Measurements from ENCODE around the gene S100A6. TPM values are rescaled to one million over a fixed set of nuclear protein-coding genes. Genes with fewer than 3 reads are reported as not detected.

Gene S100A6
- polyA plus RNA-seq, 1 donor from 2014 or later = not detected

DNA sequence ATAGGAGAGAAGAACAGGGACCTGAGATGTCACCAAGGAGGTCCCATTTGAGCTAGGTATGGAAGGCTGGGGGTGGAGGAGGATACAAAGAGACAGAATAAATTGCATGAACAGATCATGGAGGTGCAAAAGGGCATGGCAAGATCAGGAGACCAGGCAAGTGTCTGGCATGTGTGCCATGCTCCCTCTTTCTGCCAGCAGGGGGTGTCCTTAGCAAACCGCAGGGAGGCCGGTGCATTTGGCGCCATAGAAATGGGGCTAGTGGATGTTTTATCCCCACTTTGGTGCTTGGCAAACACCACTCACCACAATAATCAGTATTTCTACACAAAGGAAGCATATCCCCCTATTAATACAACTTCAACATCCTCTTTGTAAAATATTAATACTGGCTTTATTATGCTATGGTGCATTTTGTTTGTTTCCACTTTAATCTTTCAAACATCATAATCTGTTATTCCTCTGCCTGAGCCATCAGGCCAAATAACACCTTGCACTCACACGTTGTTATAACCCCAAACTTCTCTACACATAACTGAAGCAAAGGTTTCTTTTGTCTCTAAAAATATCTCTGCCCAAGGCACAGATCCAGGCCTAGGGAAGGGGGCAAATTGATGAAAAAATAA is 25.9 kb downstream of the S100A6 start:
- no peaks in the 10 kb centered on the region for H3K27me3 ChIP-seq (ENCODE audit: insufficient read depth, low read depth, low read length)
- no peaks in the 10 kb centered on the region for H3K9me3 ChIP-seq (ENCODE audit: low read length)
- no peaks in the 10 kb centered on the region for H3K36me3 ChIP-seq (ENCODE audit: insufficient read depth, low read length)
- no peaks in the 10 kb centered on the region for H4K20me1 ChIP-seq (ENCODE audit: insufficient read depth)
- no peak overlapping the region for H2AFZ ChIP-seq (ENCODE audit: low read depth, low read length)
- H3K9ac ChIP-seq (ENCODE audit: low read length) = no peak overlapping the region
- no peaks in the 10 kb centered on the region for H3K9me2 ChIP-seq (ENCODE audit: insufficient read depth, low read length)
- no peak overlapping the region for H3K4me2 ChIP-seq (ENCODE audit: low read length)
- no peak for TF ChIP-seq POLR2AphosphoS5 (IDR thresholded peaks at IDR 0.05)
- TF ChIP-seq, protein P1, sequence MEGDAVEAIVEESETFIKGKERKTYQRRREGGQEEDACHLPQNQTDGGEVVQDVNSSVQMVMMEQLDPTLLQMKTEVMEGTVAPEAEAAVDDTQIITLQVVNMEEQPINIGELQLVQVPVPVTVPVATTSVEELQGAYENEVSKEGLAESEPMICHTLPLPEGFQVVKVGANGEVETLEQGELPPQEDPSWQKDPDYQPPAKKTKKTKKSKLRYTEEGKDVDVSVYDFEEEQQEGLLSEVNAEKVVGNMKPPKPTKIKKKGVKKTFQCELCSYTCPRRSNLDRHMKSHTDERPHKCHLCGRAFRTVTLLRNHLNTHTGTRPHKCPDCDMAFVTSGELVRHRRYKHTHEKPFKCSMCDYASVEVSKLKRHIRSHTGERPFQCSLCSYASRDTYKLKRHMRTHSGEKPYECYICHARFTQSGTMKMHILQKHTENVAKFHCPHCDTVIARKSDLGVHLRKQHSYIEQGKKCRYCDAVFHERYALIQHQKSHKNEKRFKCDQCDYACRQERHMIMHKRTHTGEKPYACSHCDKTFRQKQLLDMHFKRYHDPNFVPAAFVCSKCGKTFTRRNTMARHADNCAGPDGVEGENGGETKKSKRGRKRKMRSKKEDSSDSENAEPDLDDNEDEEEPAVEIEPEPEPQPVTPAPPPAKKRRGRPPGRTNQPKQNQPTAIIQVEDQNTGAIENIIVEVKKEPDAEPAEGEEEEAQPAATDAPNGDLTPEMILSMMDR (IDR thresholded peaks at IDR 0.05; ENCODE audit: poor library complexity, severe bottlenecking) = peak; percentile 35
- no peak overlapping the region for H3K27ac ChIP-seq (ENCODE audit: low read length)
- no peaks in the 10 kb centered on the region for H3F3A ChIP-seq (ENCODE audit: insufficient read depth, low read length, poor library complexity, severe bottlenecking)
- H3K4me3 ChIP-seq (ENCODE audit: low read length) = no peak overlapping the region
- H3K79me2 ChIP-seq (replicated peaks; ENCODE audit: insufficient read depth, low read length) = no peaks in the 10 kb centered on the region

DNA sequence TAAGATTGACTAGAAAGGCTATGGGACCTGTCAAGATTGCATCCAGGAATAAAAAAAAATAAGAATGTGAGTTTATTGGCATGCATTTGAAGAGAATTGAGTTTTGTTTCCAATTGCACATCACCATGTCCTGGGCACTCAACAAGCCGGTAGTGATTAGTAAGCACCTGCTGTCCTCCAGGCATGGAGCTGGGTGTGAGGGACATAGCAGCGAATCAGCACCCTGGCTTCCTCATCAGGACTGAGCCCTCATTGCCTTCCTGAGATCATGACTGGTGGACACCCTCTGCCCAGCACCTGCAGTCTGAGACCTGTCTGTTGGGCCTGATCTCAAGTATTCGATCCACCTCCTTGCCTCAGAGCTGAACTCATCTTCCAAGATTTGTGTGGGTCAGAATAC is 26.8 kb downstream of the S100A6 start:
- Histone ChIP-seq H3K79me2 (replicated peaks; ENCODE audit: insufficient read depth, low read length) (no peaks in the 10 kb centered on the region), H3K9me3 (ENCODE audit: low read length) (no peaks in the 10 kb centered on the region), H3K9me2 (ENCODE audit: insufficient read depth, low read length) (no peaks in the 10 kb centered on the region), H3K4me2 (ENCODE audit: low read length) (no peak overlapping the region), H3K9ac (ENCODE audit: low read length) (no peak overlapping the region), H3K4me3 (ENCODE audit: low read length) (no peak overlapping the region), H2AFZ (ENCODE audit: low read depth, low read length) (no peak overlapping the region), H4K20me1 (ENCODE audit: insufficient read depth) (no peaks in the 10 kb centered on the region), H3K36me3 (ENCODE audit: insufficient read depth, low read length) (no peaks in the 10 kb centered on the region), H3K27ac (ENCODE audit: low read length) (no peak overlapping the region), H3F3A (ENCODE audit: insufficient read depth, low read length, poor library complexity, severe bottlenecking) (no peaks in the 10 kb centered on the region), H3K27me3 (ENCODE audit: insufficient read depth, low read depth, low read length) (no peaks in the 10 kb centered on the region)
- TF ChIP-seq POLR2AphosphoS5 (IDR thresholded peaks at IDR 0.05) (no peak), RAD21 (conservative IDR thresholded peaks at IDR 0.05) (no peak), TAF1 (IDR thresholded peaks at IDR 0.05; ENCODE audit: low read depth) (no peak), MXI1 (conservative IDR thresholded peaks at IDR 0.05; ENCODE audit: poor library complexity, severe bottlenecking) (no peak), EP300 (conservative IDR thresholded peaks at IDR 0.05; ENCODE audit: poor library complexity, severe bottlenecking) (no peak), EZH2 (IDR thresholded peaks at IDR 0.05; ENCODE audit: borderline replicate concordance, insufficient read depth, low read length, poor library complexity, severe bottlenecking) (no peak), SMC3 (conservative IDR thresholded peaks at IDR 0.05; ENCODE audit: poor library complexity) (no peak)
- TF ChIP-seq, protein P2, sequence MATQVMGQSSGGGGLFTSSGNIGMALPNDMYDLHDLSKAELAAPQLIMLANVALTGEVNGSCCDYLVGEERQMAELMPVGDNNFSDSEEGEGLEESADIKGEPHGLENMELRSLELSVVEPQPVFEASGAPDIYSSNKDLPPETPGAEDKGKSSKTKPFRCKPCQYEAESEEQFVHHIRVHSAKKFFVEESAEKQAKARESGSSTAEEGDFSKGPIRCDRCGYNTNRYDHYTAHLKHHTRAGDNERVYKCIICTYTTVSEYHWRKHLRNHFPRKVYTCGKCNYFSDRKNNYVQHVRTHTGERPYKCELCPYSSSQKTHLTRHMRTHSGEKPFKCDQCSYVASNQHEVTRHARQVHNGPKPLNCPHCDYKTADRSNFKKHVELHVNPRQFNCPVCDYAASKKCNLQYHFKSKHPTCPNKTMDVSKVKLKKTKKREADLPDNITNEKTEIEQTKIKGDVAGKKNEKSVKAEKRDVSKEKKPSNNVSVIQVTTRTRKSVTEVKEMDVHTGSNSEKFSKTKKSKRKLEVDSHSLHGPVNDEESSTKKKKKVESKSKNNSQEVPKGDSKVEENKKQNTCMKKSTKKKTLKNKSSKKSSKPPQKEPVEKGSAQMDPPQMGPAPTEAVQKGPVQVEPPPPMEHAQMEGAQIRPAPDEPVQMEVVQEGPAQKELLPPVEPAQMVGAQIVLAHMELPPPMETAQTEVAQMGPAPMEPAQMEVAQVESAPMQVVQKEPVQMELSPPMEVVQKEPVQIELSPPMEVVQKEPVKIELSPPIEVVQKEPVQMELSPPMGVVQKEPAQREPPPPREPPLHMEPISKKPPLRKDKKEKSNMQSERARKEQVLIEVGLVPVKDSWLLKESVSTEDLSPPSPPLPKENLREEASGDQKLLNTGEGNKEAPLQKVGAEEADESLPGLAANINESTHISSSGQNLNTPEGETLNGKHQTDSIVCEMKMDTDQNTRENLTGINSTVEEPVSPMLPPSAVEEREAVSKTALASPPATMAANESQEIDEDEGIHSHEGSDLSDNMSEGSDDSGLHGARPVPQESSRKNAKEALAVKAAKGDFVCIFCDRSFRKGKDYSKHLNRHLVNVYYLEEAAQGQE (IDR thresholded peaks at IDR 0.05; ENCODE audit: borderline replicate concordance) = no peak
- TF ChIP-seq, protein P1 (IDR thresholded peaks at IDR 0.05; ENCODE audit: poor library complexity, severe bottlenecking) = no peak

All from neural cell (in vitro differentiated cells).